ENCODE measurements around the gene TUBB4A. TPM values are rescaled to one million over a fixed set of nuclear protein-coding genes. Genes with fewer than 3 reads are reported as not detected.

The TUBB4A gene
- total RNA-seq, 2 donors from 2014 or later = 0.44 to 1.4 TPM

- peaks cover 28% of the 10 kb centered on the region for H3K27me3 ChIP-seq
- no peak overlapping the region for H3K4me3 ChIP-seq
- DNase-seq = no peak
- no peaks in the 10 kb centered on the region for H3K36me3 ChIP-seq
- intact Hi-C loops (cut with DNase I) = no loop called here
- no peaks in the 10 kb centered on the region for H3K9me3 ChIP-seq
- TF ChIP-seq CTCF (IDR thresholded peaks at IDR 0.05) = no peak
- no peak overlapping the region for H3K27ac ChIP-seq
- peaks cover 6% of the 10 kb centered on the region for H3K4me1 ChIP-seq
- H3K9ac ChIP-seq (ENCODE audit: low read depth in 2 of 2, low read length in 2 of 2) = no peak overlapping the region
These were observed 1.5 kb upstream of the TUBB4A start for GRCh38 chr19:6503407-6504201.

GRCh38 chr19:6500837-6501739 is 1.0 kb downstream of the TUBB4A start:
- intact Hi-C loops (cut with DNase I) = no loop called here
- DNase-seq = no peak
- no peak overlapping the region for H3K27ac ChIP-seq
- no peak overlapping the region for H3K9ac ChIP-seq (ENCODE audit: low read depth in 2 of 2, low read length in 2 of 2)
- H3K4me1 ChIP-seq = peaks cover 6% of the 10 kb centered on the region
- TF ChIP-seq CTCF (IDR thresholded peaks at IDR 0.05) = no peak
- H3K4me3 ChIP-seq = no peak overlapping the region
- H3K27me3 ChIP-seq = peaks cover 28% of the 10 kb centered on the region
- H3K36me3 ChIP-seq = no peaks in the 10 kb centered on the region
- H3K9me3 ChIP-seq = no peaks in the 10 kb centered on the region

- intact Hi-C loops (cut with DNase I) = no loop called here
- Histone ChIP-seq H3K9me3 (no peaks in the 10 kb centered on the region), H3K4me3 (no peak overlapping the region), H3K36me3 (no peaks in the 10 kb centered on the region), H3K4me1 (peaks cover 6% of the 10 kb centered on the region), H3K9ac (ENCODE audit: low read depth in 2 of 2, low read length in 2 of 2) (no peak overlapping the region), H3K27ac (no peak overlapping the region), H3K27me3 (peaks cover 28% of the 10 kb centered on the region)
- no peak for DNase-seq
- no peak for TF ChIP-seq CTCF (IDR thresholded peaks at IDR 0.05)
These were observed 2.9 kb downstream of the TUBB4A start for GRCh38 chr19:6499052-6499790.

- no peaks in the 10 kb centered on the region for H3K36me3 ChIP-seq
- no peak for DNase-seq
- intact Hi-C loops (cut with DNase I) = no loop called here
- no peak overlapping the region for H3K4me3 ChIP-seq
- H3K9me3 ChIP-seq = no peaks in the 10 kb centered on the region
- no peak for TF ChIP-seq CTCF (IDR thresholded peaks at IDR 0.05)
- no peak overlapping the region for H3K27ac ChIP-seq
- peaks cover 28% of the 10 kb centered on the region for H3K27me3 ChIP-seq
- peaks cover 6% of the 10 kb centered on the region for H3K4me1 ChIP-seq
- no peak overlapping the region for H3K9ac ChIP-seq (ENCODE audit: low read depth in 2 of 2, low read length in 2 of 2)
These were observed 3.6 kb downstream of the TUBB4A start for GRCh38 chr19:6498294-6499036.
